GM21390 (cell line): ENCODE measurements around the gene MMS19.
"Not testable (repeated sequence)": the region's sequence is repeated elsewhere in the genome, so short reads cannot be mapped to it uniquely, and the experiment has no call there.

Experiments
- ATAC-seq: cut with Tn5 transposase; IDR thresholded peaks from one replicate; pipeline ENCODE4 v1.9.1; 2021; ENCODE audit not compliant: unreplicated experiment

MMS19 gene

GRCh38 chr10:97468781-97469180 lies 29.4 kb downstream of the MMS19 start:
- ATAC-seq, result not testable (repeated sequence)

GRCh38 chr10:97468162-97468561 lies 30.1 kb downstream of the MMS19 start:
- no peak for ATAC-seq

GRCh38 chr10:97466755-97467154 lies 31.5 kb downstream of the MMS19 start:
- ATAC-seq, result no peak

- no peak for ATAC-seq
Observed at GRCh38 chr10:97465982-97466381, 32.2 kb downstream of the MMS19 start.

GRCh38 chr10:97464226-97464625 lies 34.0 kb downstream of the MMS19 start:
- no peak for ATAC-seq

- no peak for ATAC-seq
Observed at GRCh38 chr10:97463363-97464132, 34.7 kb downstream of the MMS19 start.

GRCh38 chr10:97462309-97462708 lies 35.9 kb downstream of the MMS19 start:
- ATAC-seq, result no peak

GRCh38 chr10:97459933-97460332 lies 38.3 kb downstream of the MMS19 start:
- no peak for ATAC-seq

- no peak for ATAC-seq
Observed at GRCh38 chr10:97459111-97459510, 39.1 kb downstream of the MMS19 start.

GRCh38 chr10:97456686-97457065 lies 41.5 kb downstream of the MMS19 start:
- ATAC-seq, result no peak

- ATAC-seq, result no peak
Observed at GRCh38 chr10:97456034-97456685, 42.1 kb downstream of the MMS19 start.

GRCh38 chr10:97454330-97455036 lies 43.7 kb downstream of the MMS19 start:
- ATAC-seq, result no peak

- no peak for ATAC-seq
Observed at GRCh38 chr10:97452352-97452751, 45.9 kb downstream of the MMS19 start.

- no peak for ATAC-seq
Observed at GRCh38 chr10:97451605-97452004, 46.6 kb downstream of the MMS19 start.

GRCh38 chr10:97450828-97451227 lies 47.4 kb downstream of the MMS19 start:
- no peak for ATAC-seq

- ATAC-seq, result peak; percentile 96
Observed at GRCh38 chr10:97445722-97446639, 52.2 kb downstream of the MMS19 start, which contains the start of the genes EXOSC1 and ZDHHC16. Gene EXOSC1, minus strand, starts transcription at chr10:97446006. Its CDS starts 21 bp downstream, at chr10:97445985. Gene ZDHHC16, plus strand, starts transcription at chr10:97446175. Its CDS starts 5,501 bp downstream, at chr10:97451676.

GRCh38 chr10:97445357-97445721 lies 52.9 kb downstream of the MMS19 start:
- no peak for ATAC-seq

- no peak for ATAC-seq
Observed at GRCh38 chr10:97444212-97444611, 54.0 kb downstream of the MMS19 start.

GRCh38 chr10:97442277-97442676 lies 55.9 kb downstream of the MMS19 start:
- no peak for ATAC-seq

- ATAC-seq, result no peak
Observed at GRCh38 chr10:97435211-97435610, 63.0 kb downstream of the MMS19 start.

- ATAC-seq, result no peak
Observed at GRCh38 chr10:97434557-97434956, 63.7 kb downstream of the MMS19 start.
